Fibroblast of the aortic adventitia (primary cell): ENCODE measurements around the gene EEF2. TPM values are rescaled to one million over a fixed set of nuclear protein-coding genes. Genes with fewer than 3 reads are reported as not detected.
"Not testable (repeated sequence)": the region's sequence is repeated elsewhere in the genome, so short reads cannot be mapped to it uniquely, and the experiment has no call there.

Source experiments
- DNase-seq: peaks from one replicate; pipeline ENCODE4 v3.0.0-alpha.2; 2010; ENCODE audit warnings: low read depth
- H3K4me3 ChIP-seq: 2 replicates; pipeline ENCODE4 v1.5.1; 2011; ENCODE audit warnings: low read depth, mild to moderate bottlenecking, control low read depth, low read length, moderate library complexity
- CTCF ChIP-seq: IDR thresholded peaks from 2 replicates; pipeline ENCODE4 v1.5.1; 2011; ENCODE audit warnings: mild to moderate bottlenecking, low read length, control low read depth, inconsistent platforms; ENCODE audit not compliant: insufficient read depth
- small RNA-seq: library from RNA; depleted of rRNA; stranded (forward); fragments of <200 nt; gene quantifications from one replicate; pipeline ENCODE3, GENCODE V24; 2012
- total RNA-seq: library from RNA; depleted of rRNA; stranded (reverse); fragments of >200 nt; gene quantifications from 2 replicates; pipeline ENCODE4 v1.2.3, GENCODE V29; 2012; ENCODE audit warnings: low replicate concordance

Gene EEF2
- total RNA-seq, 1 donor = 1,964 TPM

DNA sequence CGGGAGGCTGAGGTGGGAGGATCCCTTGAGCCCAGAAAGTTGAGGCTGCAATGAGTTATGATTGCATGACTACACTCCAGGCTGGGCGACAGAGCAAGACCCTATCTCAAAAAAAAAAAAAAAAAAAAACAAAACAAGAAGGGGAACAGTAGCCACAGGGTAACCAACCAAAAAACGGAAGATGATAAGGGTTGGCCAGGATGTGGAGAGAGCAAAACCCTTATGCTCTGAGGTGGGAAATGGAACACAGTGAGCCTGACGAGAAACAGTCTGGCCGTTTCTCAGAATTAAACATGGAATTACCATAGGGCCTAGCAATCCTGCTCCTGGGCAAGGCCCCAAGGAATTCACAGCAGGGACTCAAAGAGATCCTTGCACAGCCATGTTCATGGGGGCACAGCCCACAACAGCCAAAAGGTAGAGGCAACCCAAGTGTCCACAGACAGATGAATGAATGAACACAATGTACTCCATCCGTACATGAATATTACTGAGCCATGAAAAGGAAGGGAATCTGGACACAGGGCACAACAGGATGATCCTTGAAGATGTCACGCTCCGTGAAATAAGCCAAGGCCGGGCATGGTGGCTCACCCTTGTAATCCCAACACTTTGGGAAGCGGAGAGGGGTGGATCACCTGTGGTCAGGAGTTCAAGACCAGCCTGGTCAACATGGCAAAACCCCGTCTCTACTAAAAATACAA, 41.1 kb downstream of the EEF2 start:
- TF ChIP-seq CTCF = no peak
- H3K4me3 ChIP-seq = no peak overlapping the region
- no peak for DNase-seq

DNA sequence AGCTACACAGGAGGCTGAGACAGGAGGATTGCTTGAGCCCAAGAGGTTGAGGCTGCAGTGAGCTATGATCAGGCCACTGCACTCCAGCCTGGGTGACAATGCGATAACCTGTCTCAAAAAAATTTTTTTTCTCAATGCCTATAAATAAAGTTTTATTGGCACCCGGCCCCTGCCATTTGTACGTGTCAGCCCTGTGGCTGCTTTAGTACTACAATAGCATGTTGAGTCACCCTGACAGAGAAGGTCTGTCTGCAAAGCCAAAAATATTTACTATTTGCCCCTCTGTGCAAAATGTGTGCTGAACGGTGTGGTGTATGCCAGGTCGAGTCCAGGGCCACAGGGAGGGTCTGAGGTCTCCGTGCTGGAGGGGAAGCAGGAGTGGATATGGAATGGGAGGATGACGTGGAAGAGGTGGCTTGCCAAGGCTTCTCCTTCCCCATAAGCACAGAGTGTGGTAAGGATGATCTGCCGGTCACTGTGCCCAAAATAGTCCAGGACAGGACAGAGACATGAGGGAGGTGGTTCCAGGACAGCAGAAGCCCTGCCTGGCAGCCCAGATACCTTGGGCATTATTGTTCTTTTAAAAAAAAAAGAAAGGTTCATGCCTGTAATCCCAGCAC, 42.4 kb downstream of the EEF2 start:
- TF ChIP-seq CTCF = no peak
- DNase-seq = no peak
- H3K4me3 ChIP-seq = no peak overlapping the region

- DNase-seq, H3K4me3 ChIP-seq: not testable (repeated sequence)
These were observed 46.8 kb downstream of the EEF2 start for GRCh38 chr19:3938300-3938950.

- TF ChIP-seq CTCF = no peak
These were observed 48.5 kb downstream of the EEF2 start for GRCh38 chr19:3936506-3937442.

DNA sequence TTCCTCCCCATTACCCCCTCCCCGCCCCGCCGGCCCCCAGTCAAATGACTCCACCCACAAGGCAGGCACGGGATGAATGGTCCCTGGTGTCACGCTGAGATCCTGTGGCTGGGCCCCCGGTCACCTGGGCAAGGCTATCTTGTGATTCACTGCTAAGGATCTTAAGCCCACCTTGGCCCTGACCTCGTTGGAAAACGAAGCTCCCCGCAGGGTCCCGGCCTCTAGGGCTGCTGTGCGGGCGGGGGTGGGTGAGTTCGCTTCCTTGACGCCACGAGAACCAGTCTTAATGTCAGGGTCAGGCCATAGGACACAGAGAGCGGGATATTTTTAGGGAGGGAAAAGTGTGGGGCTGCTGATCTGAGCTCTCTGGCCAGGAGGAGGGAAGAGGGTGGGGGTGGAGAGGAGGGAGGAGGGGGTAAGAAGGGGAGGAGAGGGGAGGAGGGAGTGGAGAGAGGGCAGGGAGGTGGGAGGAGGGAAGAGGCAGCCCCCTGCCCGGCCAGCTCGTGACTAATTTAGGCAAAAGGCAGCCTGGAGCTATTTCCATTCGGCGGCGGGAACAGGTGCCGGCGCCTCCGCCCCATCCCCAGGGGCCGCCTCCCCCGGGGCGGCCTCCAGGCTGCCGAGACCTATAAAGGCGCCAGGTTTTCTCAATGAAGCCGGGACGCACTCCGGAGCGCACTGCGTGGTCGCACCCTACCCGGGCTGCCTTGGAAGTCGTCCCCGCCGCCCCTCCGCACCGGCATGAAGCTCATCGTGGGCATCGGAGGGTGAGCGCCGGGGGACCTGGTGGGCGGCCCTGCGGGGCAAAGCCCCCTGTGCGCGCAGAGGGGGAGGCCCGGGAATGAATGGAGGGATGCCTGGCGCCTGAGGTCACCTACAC, 52.1 kb downstream of the EEF2 start, which contains the start of gene NMRK2:
TSS of gene NMRK2 (plus strand) at position 139 of the 880 bp plus-strand sequence. CDS start at position 742, 603 bp downstream.
- no peak within 1 kb of the TSS for H3K4me3 ChIP-seq
- TF ChIP-seq CTCF = no peak
- no peak for DNase-seq

More at GRCh38 chr19:3936506-3937442, 48.5 kb downstream of the EEF2 start:
- no peak for DNase-seq
- no peak overlapping the region for H3K4me3 ChIP-seq

DNA sequence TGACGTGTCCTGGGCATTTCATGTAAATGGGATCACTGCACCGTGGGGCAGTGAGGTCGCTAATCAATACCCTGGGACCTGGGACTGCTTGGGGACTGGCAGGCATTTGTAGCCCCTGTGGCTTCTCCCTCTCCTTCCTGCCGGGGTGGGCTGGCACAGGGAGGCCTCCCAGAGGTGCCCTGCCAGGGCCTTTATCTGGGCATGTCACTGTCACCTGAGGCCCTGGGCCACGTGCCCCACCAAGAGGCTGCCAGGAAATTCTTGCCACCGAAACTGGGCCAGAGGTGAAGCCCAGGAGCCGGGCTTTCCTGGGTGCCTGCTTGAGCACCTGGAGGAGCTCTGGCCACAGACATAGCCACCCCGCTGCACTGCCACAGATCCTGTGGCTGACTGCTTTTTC, 54.2 kb downstream of the EEF2 start:
- TF ChIP-seq CTCF = no peak
- no peak for DNase-seq
- H3K4me3 ChIP-seq = no peak overlapping the region

Small RNA genes lying within 50 kb of the gene (small RNA-seq; reads per million reads assigned to genes)
- gene SNORD37 = 17.1 reads per million, percentile 95 among the genes with 10 or more reads in this experiment

Other genes with a start within 250 kb of the EEF2 start
- gene APBA3, start 223.8 kb downstream of the EEF2 start, total RNA-seq = 15.5 and 39.5 TPM in 2 replicates
- gene MRPL54, start 222.8 kb downstream of the EEF2 start, total RNA-seq = 38.8 and 60.5 TPM in 2 replicates
- gene RAX2, start 213.2 kb downstream of the EEF2 start, total RNA-seq = not detected in 2 replicates
- gene MATK, start 199.1 kb downstream of the EEF2 start, total RNA-seq = not detected in 2 replicates
- gene ZFR2, start 116.4 kb downstream of the EEF2 start, total RNA-seq = not detected in 2 replicates
- gene ATCAY, start 104.8 kb downstream of the EEF2 start, total RNA-seq = not detected in 2 replicates
- gene NMRK2, start 52.4 kb downstream of the EEF2 start, total RNA-seq = not detected in 2 replicates
- 64.7 and 82.8 TPM in 2 replicates for gene DAPK3, start 14.4 kb downstream of the EEF2 start, total RNA-seq
- 21.5 and 23.8 TPM in 2 replicates for gene PIAS4, start 22.3 kb upstream of the EEF2 start, total RNA-seq
- gene ZBTB7A, start 81.4 kb upstream of the EEF2 start, total RNA-seq = 23.5 and 31.6 TPM in 2 replicates
- 177 and 215 TPM in 2 replicates for gene MAP2K2, start 138.7 kb upstream of the EEF2 start, total RNA-seq
- not detected in 2 replicates for gene CREB3L3, start 168.2 kb upstream of the EEF2 start, total RNA-seq
- 12.6 and 14.7 TPM in 2 replicates for gene SIRT6, start 197.1 kb upstream of the EEF2 start, total RNA-seq
- gene ANKRD24, start 197.2 kb upstream of the EEF2 start, total RNA-seq = 0.99 and 5.1 TPM in 2 replicates
- gene EBI3, start 244.1 kb upstream of the EEF2 start, total RNA-seq = 0.33 TPM in 1 of 2 replicates, not detected in the other